Natural killer cell (primary cell): ENCODE measurements around the gene ALK. TPM values are rescaled to one million over a fixed set of nuclear protein-coding genes. Genes with fewer than 3 reads are reported as not detected.

ENCODE experiments used
- ATAC-seq, 3 donors: fragments of 150-1000 bp in 2 of 3; fragments of 200-7000 bp in 1 of 3; cut with Tn5 transposase; 1 replicate in 1 of 3; 2 replicates in 2 of 3; pipeline ENCODE4 v1.10.0; 2021; ENCODE audit warnings: mild to moderate bottlenecking in 2 of 3, moderate library complexity in 2 of 3
- DNase-seq, 2 donors: peaks; one replicate each; pipeline versions ENCODE4 v3.0.0 to v3.0.0-alpha.2; 2013 to 2021; ENCODE audit warnings: mixed read lengths in 1 of 2
- H3K27ac ChIP-seq: one replicate; pipeline ENCODE4 v1.5.1; 2013; ENCODE audit warnings: mild to moderate bottlenecking, low read length
- H3K27me3 ChIP-seq: one replicate; pipeline ENCODE4 v1.6.1; 2013; ENCODE audit warnings: low read length; ENCODE audit not compliant: control insufficient read depth, insufficient read depth
- H3K36me3 ChIP-seq: one replicate; pipeline ENCODE4 v1.6.1; 2013; ENCODE audit warnings: low read length; ENCODE audit not compliant: control insufficient read depth, insufficient read depth
- H3K4me1 ChIP-seq: one replicate; pipeline ENCODE4 v1.6.1; 2013; ENCODE audit warnings: low read length; ENCODE audit not compliant: control insufficient read depth, insufficient read depth
- H3K4me3 ChIP-seq: one replicate; pipeline ENCODE4 v1.5.1; 2013; ENCODE audit warnings: low read length
- H3K9me3 ChIP-seq: one replicate; pipeline ENCODE4 v1.6.1; 2013; ENCODE audit warnings: low read length; ENCODE audit not compliant: control insufficient read depth, insufficient read depth
- H3K27ac Mint-ChIP-seq, 2 donors: one replicate each; pipeline ENCODE4 v1.8.0; 2022; ENCODE audit warnings: mild to moderate bottlenecking in 2 of 2, mixed read lengths in 2 of 2, moderate library complexity in 1 of 2
- H3K27me3 Mint-ChIP-seq, 2 donors: one replicate each; pipeline ENCODE4 v1.8.0; 2022; ENCODE audit warnings: low read depth in 2 of 2, mixed read lengths in 2 of 2
- H3K36me3 Mint-ChIP-seq: one replicate; pipeline ENCODE4 v1.8.0; 2022; ENCODE audit warnings: mixed read lengths
- H3K4me1 Mint-ChIP-seq, 2 donors: one replicate each; pipeline ENCODE4 v1.8.0; 2022; ENCODE audit warnings: mixed read lengths in 2 of 2
- H3K4me3 Mint-ChIP-seq: one replicate; pipeline ENCODE4 v1.8.0; 2022; ENCODE audit warnings: mild to moderate bottlenecking, moderate library complexity, mixed read lengths
- H3K9me3 Mint-ChIP-seq, 2 donors: one replicate each; pipeline ENCODE4 v1.8.0; 2022; ENCODE audit warnings: mixed read lengths in 2 of 2
- CTCF ChIP-seq: fragments of 200-600 bp; IDR thresholded peaks from one replicate; pipeline ENCODE4 v1.8.0; 2022; ENCODE audit warnings: antibody characterized with exemption
- WGBS: methylation state at CpG from one replicate; pipeline ENCODE4 v1.1.7; 2013; ENCODE audit warnings: missing lambda C conversion rate; ENCODE audit not compliant: insufficient coverage; 5-methylcytosine and 5-hydroxymethylcytosine counted together
- intact Hi-C: fragments of 100-400 bp; cut with micrococcal nuclease; formaldehyde crosslinking; loops from one replicate; pipeline ENCODE4 v1.14.2; 2022
- total RNA-seq, 4 donors: library from RNA; stranded (reverse); fragments of 120-200 nt in 1 of 4; gene quantifications; one replicate each; pipeline versions ENCODE4 v1.2.3 to v1.2.4, GENCODE V29; 2013 to 2022

The ALK gene
- total RNA-seq, 3 donors from 2014 or later (not counting 1 experiment from before 2014, with no cell fraction given), result not detected

GRCh38 chr2:29154610-29155009 lies 766.8 kb downstream of the ALK start:
- 70% methylated on average over 2 of the region's 2 CpGs for WGBS
- H3K36me3 Mint-ChIP-seq, result peaks cover 29% of the 10 kb centered on the region
- H3K4me1 Mint-ChIP-seq, result peaks cover 13 to 18% of the 10 kb centered on the region in 2 donors
- peaks cover 6% of the 10 kb centered on the region for H3K4me1 ChIP-seq
- no peak for TF ChIP-seq CTCF
- no peaks in the 10 kb centered on the region for H3K27me3 ChIP-seq
- no peak for DNase-seq
- intact Hi-C loops, result no loop called here
- H3K27ac ChIP-seq, result no peak overlapping the region
- peak overlapping the region; percentile 43 to 80 for H3K27ac Mint-ChIP-seq
- H3K36me3 ChIP-seq, result peaks cover 63% of the 10 kb centered on the region
- no peaks in the 10 kb centered on the region for H3K9me3 ChIP-seq
- no peaks in the 10 kb centered on the region for H3K27me3 Mint-ChIP-seq
- peak overlapping the region; percentile 7 for H3K4me3 Mint-ChIP-seq
- H3K9me3 Mint-ChIP-seq, result no peaks in the 10 kb centered on the region
- ATAC-seq, result peak in 2 of 3 donors; percentile 40 to 74
- no peak overlapping the region for H3K4me3 ChIP-seq

GRCh38 chr2:29147963-29148362 lies 773.4 kb downstream of the ALK start:
- 100% methylated on average over 1 of the region's 3 CpGs for WGBS
- no peaks in the 10 kb centered on the region for H3K27me3 Mint-ChIP-seq
- no peak overlapping the region for H3K27ac Mint-ChIP-seq
- intact Hi-C loops, result no loop called here
- Histone ChIP-seq H3K36me3 (peaks cover 45% of the 10 kb centered on the region), H3K4me3 (no peak overlapping the region), H3K27ac (no peak overlapping the region), H3K4me1 (no peaks in the 10 kb centered on the region), H3K27me3 (no peaks in the 10 kb centered on the region), H3K9me3 (no peaks in the 10 kb centered on the region)
- no peak overlapping the region for H3K4me3 Mint-ChIP-seq
- ATAC-seq, result no peak
- TF ChIP-seq CTCF, result no peak
- DNase-seq, result no peak
- H3K36me3 Mint-ChIP-seq, result peaks cover 23% of the 10 kb centered on the region
- no peaks in the 10 kb centered on the region for H3K9me3 Mint-ChIP-seq
- no peaks in the 10 kb centered on the region for H3K4me1 Mint-ChIP-seq

- no peak overlapping the region for H3K27ac ChIP-seq
- Mint-ChIP-seq H3K27me3 (no peaks in the 10 kb centered on the region), H3K36me3 (peaks cover 20% of the 10 kb centered on the region), H3K27ac (no peak overlapping the region), H3K9me3 (no peaks in the 10 kb centered on the region), H3K4me3 (no peak overlapping the region), H3K4me1 (peaks cover 8% of the 10 kb centered on the region in 2 donors)
- TF ChIP-seq CTCF, result no peak
- peaks cover 37% of the 10 kb centered on the region for H3K36me3 ChIP-seq
- no peak overlapping the region for H3K4me3 ChIP-seq
- ATAC-seq (no peak), DNase-seq (no peak)
- H3K9me3 ChIP-seq, result no peaks in the 10 kb centered on the region
- intact Hi-C loops, result no loop called here
- no peaks in the 10 kb centered on the region for H3K4me1 ChIP-seq
- WGBS, result 86% methylated on average over 3 of the region's 3 CpGs
- H3K27me3 ChIP-seq, result no peaks in the 10 kb centered on the region
These were observed 775.2 kb downstream of the ALK start for GRCh38 chr2:29146197-29146596.

- Mint-ChIP-seq H3K4me3 (no peak overlapping the region), H3K4me1 (peaks cover 27% of the 10 kb centered on the region in 2 donors), H3K27me3 (no peaks in the 10 kb centered on the region), H3K27ac (no peak overlapping the region), H3K9me3 (no peaks in the 10 kb centered on the region), H3K36me3 (peaks cover 36% of the 10 kb centered on the region)
- no peak for TF ChIP-seq CTCF
- Histone ChIP-seq H3K36me3 (peaks cover 35% of the 10 kb centered on the region), H3K4me3 (no peak overlapping the region), H3K27me3 (no peaks in the 10 kb centered on the region), H3K9me3 (no peaks in the 10 kb centered on the region), H3K4me1 (no peaks in the 10 kb centered on the region), H3K27ac (no peak overlapping the region)
- intact Hi-C loops, result no loop called here
- WGBS, result 99% methylated on average over 6 of the region's 6 CpGs
- no peak for DNase-seq
- no peak for ATAC-seq
These were observed 777.7 kb downstream of the ALK start for GRCh38 chr2:29143657-29144056.
